GM21423 (cell line): ENCODE measurements around the gene PDCD1.
"Not testable (repeated sequence)": the region's sequence is repeated elsewhere in the genome, so short reads cannot be mapped to it uniquely, and the experiment has no call there.

ENCODE experiments used
- ATAC-seq: cut with Tn5 transposase; IDR thresholded peaks from one replicate; pipeline ENCODE4 v1.9.1; 2021; ENCODE audit warnings: mild to moderate bottlenecking, moderate library complexity; ENCODE audit not compliant: unreplicated experiment

Gene PDCD1

GRCh38 chr2:241814643-241815476 lies 43.8 kb downstream of the PDCD1 start:
- ATAC-seq, result no peak

- no peak for ATAC-seq
Observed at GRCh38 chr2:241814393-241814642, 44.4 kb downstream of the PDCD1 start.

- ATAC-seq, result no peak
Observed at GRCh38 chr2:241813644-241814392, 44.9 kb downstream of the PDCD1 start.

- ATAC-seq, result no peak
Observed at GRCh38 chr2:241812730-241813643, 45.7 kb downstream of the PDCD1 start.

GRCh38 chr2:241811952-241812729 lies 46.6 kb downstream of the PDCD1 start:
- ATAC-seq, result no peak

- no peak for ATAC-seq
Observed at GRCh38 chr2:241811201-241811951, 47.3 kb downstream of the PDCD1 start.

GRCh38 chr2:241810307-241811200 lies 48.1 kb downstream of the PDCD1 start:
- ATAC-seq, result no peak

GRCh38 chr2:241809383-241810306 lies 49.0 kb downstream of the PDCD1 start:
- no peak for ATAC-seq

- ATAC-seq, result no peak
Observed at GRCh38 chr2:241808721-241809382, 49.8 kb downstream of the PDCD1 start, which contains the start of gene NEU4. Gene NEU4, plus strand, starts transcription at chr2:241809193. Its CDS starts 5,292 bp downstream, at chr2:241814485.

- ATAC-seq, result no peak
Observed at GRCh38 chr2:241808051-241808720, 50.5 kb downstream of the PDCD1 start.

GRCh38 chr2:241806217-241806616 lies 52.5 kb downstream of the PDCD1 start:
- not testable (repeated sequence) for ATAC-seq

GRCh38 chr2:241804326-241805229 lies 54.1 kb downstream of the PDCD1 start:
- ATAC-seq, result no peak

GRCh38 chr2:241803387-241804325 lies 55.0 kb downstream of the PDCD1 start:
- ATAC-seq, result peak; percentile 44
